ENCODE data around the gene SDK1.

Gene SDK1

DNA sequence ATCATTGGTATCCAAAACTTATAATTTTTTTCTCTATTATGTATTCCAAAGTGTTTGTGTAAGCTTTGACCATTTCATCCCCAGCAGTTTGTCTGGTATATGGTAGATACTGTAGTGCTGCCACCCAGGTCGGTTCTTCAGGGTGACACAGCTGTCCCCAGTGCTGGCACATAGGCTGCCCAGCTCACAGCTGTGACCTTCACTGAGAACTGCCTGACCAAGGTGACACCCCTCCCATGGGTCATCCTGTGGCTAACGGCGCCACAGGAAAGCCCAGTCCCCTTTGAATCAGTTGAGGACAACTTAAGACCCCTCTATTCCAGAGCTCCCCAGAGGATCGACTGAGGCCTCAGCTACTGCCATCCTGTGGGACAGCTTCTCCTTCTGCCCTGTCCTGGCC is 736.8 kb downstream of the SDK1 start:
- TF ChIP-seq EZH2 (IDR thresholded peaks at IDR 0.05; ENCODE audit: borderline replicate concordance, low read depth, low read length, severe bottlenecking) = no peak
- TF ChIP-seq CTCF (IDR thresholded peaks at IDR 0.05; ENCODE audit: borderline replicate concordance, extremely low read depth, low read length, poor library complexity, severe bottlenecking) = no peak
- no peak overlapping the region for H3K4me3 ChIP-seq (ENCODE audit: low read depth in 1 of 2, low read length in 2 of 2)

GRCh38 chr7:4040109-4040928 is 739.3 kb downstream of the SDK1 start:
- Histone ChIP-seq H3K4me3 (ENCODE audit: low read depth in 1 of 2, low read length in 2 of 2) (no peak overlapping the region), H3K79me2 (ENCODE audit: insufficient read depth, low read length) (no peaks in the 10 kb centered on the region), H3K36me3 (ENCODE audit: insufficient read depth, low read length) (no peaks in the 10 kb centered on the region), H3K27ac (ENCODE audit: low read length) (no peak overlapping the region), H4K20me1 (ENCODE audit: insufficient read depth, low read length) (no peaks in the 10 kb centered on the region), H3K9ac (ENCODE audit: low read depth, low read length) (no peak overlapping the region), H2AFZ (ENCODE audit: low read depth, low read length) (no peak overlapping the region), H3K27me3 (ENCODE audit: insufficient read depth, low read length, poor library complexity) (no peaks in the 10 kb centered on the region), H3K9me3 (ENCODE audit: insufficient read depth, low read length, severe bottlenecking) (no peaks in the 10 kb centered on the region), H3K4me2 (ENCODE audit: insufficient read depth, low read length) (no peak overlapping the region), H3K4me1 (ENCODE audit: insufficient read depth, low read length) (no peaks in the 10 kb centered on the region)
- DNase-seq (no peak), ATAC-seq (ENCODE audit: insufficient read depth, low read depth) (no peak)
- TF ChIP-seq CTCF (IDR thresholded peaks at IDR 0.05; ENCODE audit: borderline replicate concordance, extremely low read depth, low read length, poor library complexity, severe bottlenecking) (no peak), EZH2 (IDR thresholded peaks at IDR 0.05; ENCODE audit: borderline replicate concordance, low read depth, low read length, severe bottlenecking) (no peak)

More for the DNA sequence above, 736.8 kb downstream of the SDK1 start:
- Histone ChIP-seq H3K9me3 (ENCODE audit: insufficient read depth, low read length, severe bottlenecking) (no peaks in the 10 kb centered on the region), H3K79me2 (ENCODE audit: insufficient read depth, low read length) (no peaks in the 10 kb centered on the region), H3K27ac (ENCODE audit: low read length) (no peak overlapping the region), H3K9ac (ENCODE audit: low read depth, low read length) (no peak overlapping the region), H3K27me3 (ENCODE audit: insufficient read depth, low read length, poor library complexity) (no peaks in the 10 kb centered on the region), H3K4me2 (ENCODE audit: insufficient read depth, low read length) (no peak overlapping the region), H3K36me3 (ENCODE audit: insufficient read depth, low read length) (no peaks in the 10 kb centered on the region), H3K4me1 (ENCODE audit: insufficient read depth, low read length) (no peaks in the 10 kb centered on the region), H4K20me1 (ENCODE audit: insufficient read depth, low read length) (no peaks in the 10 kb centered on the region), H2AFZ (ENCODE audit: low read depth, low read length) (no peak overlapping the region)
- ATAC-seq (ENCODE audit: insufficient read depth, low read depth) (no peak), DNase-seq (no peak)

DNA sequence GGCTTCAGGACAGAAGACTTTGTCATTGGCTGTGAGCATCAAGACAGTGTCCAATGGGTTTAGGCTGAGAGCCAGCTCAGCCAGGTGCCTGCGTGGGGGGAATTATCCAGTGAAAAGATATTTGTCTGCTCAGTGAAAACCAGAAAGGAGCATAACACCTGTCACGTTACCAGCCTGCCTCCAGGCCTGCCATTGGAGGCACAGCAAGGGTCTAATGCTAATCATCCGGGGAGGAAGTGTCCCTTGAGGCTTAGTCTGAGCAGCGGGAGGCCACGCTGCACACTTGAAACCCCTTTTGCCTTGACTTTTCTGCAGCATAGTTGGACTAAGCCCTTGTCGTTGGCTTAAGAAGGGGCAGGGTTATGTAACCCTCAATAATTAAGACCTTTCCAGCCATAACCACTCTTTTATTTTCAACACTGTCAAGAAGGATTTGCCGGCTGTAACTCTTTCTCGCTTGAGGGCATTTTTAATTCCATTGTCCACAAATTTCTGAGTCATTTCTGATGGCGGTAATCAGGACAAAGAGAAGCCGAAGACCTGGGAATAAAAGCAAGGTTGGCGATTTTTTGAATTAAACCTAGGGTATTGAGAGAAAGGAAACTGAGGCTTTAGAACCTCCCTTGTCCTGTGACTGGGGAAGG is 741.5 kb downstream of the SDK1 start:
- H3K9me3 ChIP-seq (ENCODE audit: insufficient read depth, low read length, severe bottlenecking) = no peaks in the 10 kb centered on the region
- H3K4me2 ChIP-seq (ENCODE audit: insufficient read depth, low read length) = no peak overlapping the region
- DNase-seq (no peak), ATAC-seq (ENCODE audit: insufficient read depth, low read depth) (no peak)
- no peak overlapping the region for H3K27ac ChIP-seq (ENCODE audit: low read length)
- H3K79me2 ChIP-seq (ENCODE audit: insufficient read depth, low read length) = no peaks in the 10 kb centered on the region
- no peak overlapping the region for H3K4me3 ChIP-seq (ENCODE audit: low read depth in 1 of 2, low read length in 2 of 2)
- H3K27me3 ChIP-seq (ENCODE audit: insufficient read depth, low read length, poor library complexity) = no peaks in the 10 kb centered on the region
- H3K4me1 ChIP-seq (ENCODE audit: insufficient read depth, low read length) = no peaks in the 10 kb centered on the region
- TF ChIP-seq EZH2 (IDR thresholded peaks at IDR 0.05; ENCODE audit: borderline replicate concordance, low read depth, low read length, severe bottlenecking) = no peak
- no peak for TF ChIP-seq CTCF (IDR thresholded peaks at IDR 0.05; ENCODE audit: borderline replicate concordance, extremely low read depth, low read length, poor library complexity, severe bottlenecking)
- no peak overlapping the region for H2AFZ ChIP-seq (ENCODE audit: low read depth, low read length)
- no peaks in the 10 kb centered on the region for H3K36me3 ChIP-seq (ENCODE audit: insufficient read depth, low read length)
- no peak overlapping the region for H3K9ac ChIP-seq (ENCODE audit: low read depth, low read length)
- no peaks in the 10 kb centered on the region for H4K20me1 ChIP-seq (ENCODE audit: insufficient read depth, low read length)
